Calu3 (cell line): Measurements from ENCODE around the gene MLYCD. TPM values are rescaled to one million over a fixed set of nuclear protein-coding genes. Genes with fewer than 3 reads are reported as not detected.

ENCODE experiments used
- BruUV-seq: library from RNA; stranded (reverse); fragments of 400-500 nt; replicated peaks from 2 replicates; lab custom pipeline; 2021; lab: Mats Ljungman, UMichigan
- CTCF ChIA-PET: fragments of 300-600 bp; sonication (Branson Sonifier 250); formaldehyde crosslinking; loops from one replicate; lab custom pipeline; 2022; ENCODE audit warnings: antibody characterized with exemption; lab: Charles Lee
- DNase-seq: peaks from one replicate; pipeline ENCODE4 v3.0.0; 2022
- H3K27ac Mint-ChIP-seq: one replicate; pipeline ENCODE4 v1.8.0; 2022; ENCODE audit warnings: mixed read lengths; ENCODE audit not compliant: unreplicated experiment
- H3K27me3 Mint-ChIP-seq: one replicate; pipeline ENCODE4 v1.8.0; 2022; ENCODE audit warnings: mixed read lengths; ENCODE audit not compliant: unreplicated experiment
- H3K36me3 Mint-ChIP-seq: one replicate; pipeline ENCODE4 v1.8.0; 2022; ENCODE audit warnings: mild to moderate bottlenecking, moderate library complexity, mixed read lengths; ENCODE audit not compliant: insufficient read depth, unreplicated experiment
- H3K4me1 Mint-ChIP-seq: one replicate; pipeline ENCODE4 v1.8.0; 2022; ENCODE audit warnings: mild to moderate bottlenecking, low read depth, mixed read lengths; ENCODE audit not compliant: unreplicated experiment
- H3K4me3 Mint-ChIP-seq: one replicate; pipeline ENCODE4 v1.8.0; 2022; ENCODE audit warnings: mild to moderate bottlenecking, low read depth, moderate library complexity, mixed read lengths; ENCODE audit not compliant: unreplicated experiment
- H3K9me3 Mint-ChIP-seq: one replicate; pipeline ENCODE4 v1.8.0; 2022; ENCODE audit warnings: low read depth, mixed read lengths; ENCODE audit not compliant: unreplicated experiment
- intact Hi-C: fragments of 100-400 bp; cut with micrococcal nuclease; formaldehyde crosslinking; loops from one replicate; pipeline ENCODE4 v1.10.0; 2022; ENCODE audit not compliant: unreplicated experiment
- total RNA-seq: library from RNA; stranded (reverse); gene quantifications from 2 replicates; pipeline ENCODE4 v1.2.3, GENCODE V29; 2022
- TF ChIP-seq, protein P1 (sequence below): fragments of 200-600 bp; IDR thresholded peaks from one replicate; pipeline ENCODE4 v1.8.0; 2022; ENCODE audit warnings: antibody characterized with exemption; ENCODE audit not compliant: unreplicated experiment

Gene MLYCD
- total RNA-seq, 1 experiment from 2014 or later: 10.3 TPM

DNA sequence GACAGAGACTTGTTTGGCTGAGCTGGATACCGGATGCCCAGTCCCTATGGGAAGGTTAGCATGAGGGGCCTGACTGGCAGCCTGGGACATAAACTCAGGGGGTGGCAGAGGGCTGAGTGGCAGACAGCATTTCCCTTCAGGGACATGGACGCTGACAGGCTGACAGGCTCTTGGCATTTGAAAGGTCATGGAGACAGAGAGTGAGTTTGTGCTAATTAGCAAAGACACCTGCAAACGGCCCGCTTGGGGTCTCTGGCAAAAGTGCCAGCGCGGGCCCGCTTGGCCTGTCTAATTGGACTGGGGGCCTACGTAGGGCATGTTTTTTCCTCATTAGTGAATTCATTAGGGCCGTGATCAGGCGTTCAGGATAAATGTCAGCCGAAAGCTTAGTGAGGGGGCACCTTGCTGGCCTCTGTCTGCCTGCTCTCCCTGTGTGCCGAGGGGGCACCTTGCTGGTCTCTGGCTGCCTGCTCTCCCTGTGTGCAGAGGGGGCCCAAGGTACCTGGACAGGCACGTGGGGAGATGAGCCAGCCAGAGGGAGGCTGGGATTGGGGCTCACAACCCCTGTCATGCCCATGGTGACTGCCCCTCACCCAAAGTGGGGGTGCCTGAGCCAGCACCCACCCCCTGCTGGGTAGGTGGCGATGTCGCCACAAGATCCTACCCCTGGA is 76.8 kb downstream of the MLYCD start:
- Mint-ChIP-seq H3K27ac (no peak overlapping the region), H3K4me3 (no peak overlapping the region), H3K9me3 (peaks cover 8% of the 10 kb centered on the region), H3K4me1 (no peaks in the 10 kb centered on the region), H3K27me3 (peaks cover 86% of the 10 kb centered on the region), H3K36me3 (no peaks in the 10 kb centered on the region)
- intact Hi-C loops: no loop called here
- TF ChIP-seq, protein P1, sequence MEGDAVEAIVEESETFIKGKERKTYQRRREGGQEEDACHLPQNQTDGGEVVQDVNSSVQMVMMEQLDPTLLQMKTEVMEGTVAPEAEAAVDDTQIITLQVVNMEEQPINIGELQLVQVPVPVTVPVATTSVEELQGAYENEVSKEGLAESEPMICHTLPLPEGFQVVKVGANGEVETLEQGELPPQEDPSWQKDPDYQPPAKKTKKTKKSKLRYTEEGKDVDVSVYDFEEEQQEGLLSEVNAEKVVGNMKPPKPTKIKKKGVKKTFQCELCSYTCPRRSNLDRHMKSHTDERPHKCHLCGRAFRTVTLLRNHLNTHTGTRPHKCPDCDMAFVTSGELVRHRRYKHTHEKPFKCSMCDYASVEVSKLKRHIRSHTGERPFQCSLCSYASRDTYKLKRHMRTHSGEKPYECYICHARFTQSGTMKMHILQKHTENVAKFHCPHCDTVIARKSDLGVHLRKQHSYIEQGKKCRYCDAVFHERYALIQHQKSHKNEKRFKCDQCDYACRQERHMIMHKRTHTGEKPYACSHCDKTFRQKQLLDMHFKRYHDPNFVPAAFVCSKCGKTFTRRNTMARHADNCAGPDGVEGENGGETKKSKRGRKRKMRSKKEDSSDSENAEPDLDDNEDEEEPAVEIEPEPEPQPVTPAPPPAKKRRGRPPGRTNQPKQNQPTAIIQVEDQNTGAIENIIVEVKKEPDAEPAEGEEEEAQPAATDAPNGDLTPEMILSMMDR: no peak
- BruUV-seq: no TSS peak
- DNase-seq: no peak
- CTCF ChIA-PET: no interaction called here

Other genes with a start within 250 kb of the MLYCD start
- gene HSBP1, start 91.1 kb upstream of the MLYCD start, total RNA-seq: 216 and 217 TPM in 2 replicates
- 13.9 and 15.6 TPM in 2 replicates for gene OSGIN1, start 54.1 kb downstream of the MLYCD start, total RNA-seq
- 0.28 and 1.2 TPM in 2 replicates for gene NECAB2, start 69.1 kb downstream of the MLYCD start, total RNA-seq
- gene SLC38A8, start 143.7 kb downstream of the MLYCD start, total RNA-seq: not detected in 2 replicates
- 116 and 130 TPM in 2 replicates for gene MBTPS1, start 217.8 kb downstream of the MLYCD start, total RNA-seq
- gene HSDL1, start 246.1 kb downstream of the MLYCD start, total RNA-seq: 20.8 and 23.0 TPM in 2 replicates
- gene DNAAF1, start 246.2 kb downstream of the MLYCD start, total RNA-seq: 0.32 TPM in 1 of 2 replicates, not detected in the other